Testis (tissue), 2 donors: ENCODE results near the gene IQCH.

Source experiments
- POLR2A ChIP-seq: fragments of 450-650 bp; IDR thresholded peaks from one replicate; pipeline ENCODE4 v1.6.1; 2017; ENCODE audit warnings: antibody characterized with exemption, mild to moderate bottlenecking, moderate library complexity
- TF ChIP-seq, protein P1 (sequence below), 3 experiments: fragments of 450-650 bp in 2 of 3; fragments of 200-600 bp in 1 of 3; sonication (generic) in 1 of 3; IDR thresholded peaks; one replicate each; pipeline ENCODE4 v1.5.1; 2016 to 2019; ENCODE audit warnings: antibody characterized with exemption in 3 of 3, mild to moderate bottlenecking in 2 of 3, moderate library complexity in 1 of 3

DNA sequence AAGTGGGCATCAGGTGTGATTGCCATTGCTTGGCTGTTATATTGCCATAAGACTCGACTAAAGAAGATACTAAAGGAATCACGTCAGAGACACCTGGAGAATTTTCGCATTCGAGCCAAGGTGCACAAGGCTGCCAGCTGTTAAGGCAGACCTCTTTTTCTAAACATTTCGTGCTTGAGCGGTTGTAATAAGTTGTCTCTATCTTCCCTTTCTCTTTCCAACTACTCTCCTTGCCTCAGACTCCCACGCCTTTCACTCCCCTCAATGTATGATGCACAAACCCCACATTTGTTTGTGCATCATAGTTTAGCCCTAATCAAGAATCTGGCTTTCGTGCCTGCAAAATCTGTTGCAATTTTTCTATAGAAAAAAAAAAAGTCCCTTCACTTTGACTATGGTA is 118.0 kb downstream of the IQCH start:
- TF ChIP-seq POLR2A, result no peak
- TF ChIP-seq, protein P1, sequence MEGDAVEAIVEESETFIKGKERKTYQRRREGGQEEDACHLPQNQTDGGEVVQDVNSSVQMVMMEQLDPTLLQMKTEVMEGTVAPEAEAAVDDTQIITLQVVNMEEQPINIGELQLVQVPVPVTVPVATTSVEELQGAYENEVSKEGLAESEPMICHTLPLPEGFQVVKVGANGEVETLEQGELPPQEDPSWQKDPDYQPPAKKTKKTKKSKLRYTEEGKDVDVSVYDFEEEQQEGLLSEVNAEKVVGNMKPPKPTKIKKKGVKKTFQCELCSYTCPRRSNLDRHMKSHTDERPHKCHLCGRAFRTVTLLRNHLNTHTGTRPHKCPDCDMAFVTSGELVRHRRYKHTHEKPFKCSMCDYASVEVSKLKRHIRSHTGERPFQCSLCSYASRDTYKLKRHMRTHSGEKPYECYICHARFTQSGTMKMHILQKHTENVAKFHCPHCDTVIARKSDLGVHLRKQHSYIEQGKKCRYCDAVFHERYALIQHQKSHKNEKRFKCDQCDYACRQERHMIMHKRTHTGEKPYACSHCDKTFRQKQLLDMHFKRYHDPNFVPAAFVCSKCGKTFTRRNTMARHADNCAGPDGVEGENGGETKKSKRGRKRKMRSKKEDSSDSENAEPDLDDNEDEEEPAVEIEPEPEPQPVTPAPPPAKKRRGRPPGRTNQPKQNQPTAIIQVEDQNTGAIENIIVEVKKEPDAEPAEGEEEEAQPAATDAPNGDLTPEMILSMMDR (IDR thresholded peaks at IDR 0.05), result no peak
